Mucosa of stomach (tissue), 1 donor: Measurements from ENCODE around the gene OR2D3.
"Not testable (repeated sequence)": the region's sequence is repeated elsewhere in the genome, so short reads cannot be mapped to it uniquely, and the experiment has no call there.

ENCODE experiments used
- H3K27me3 ChIP-seq: one replicate; pipeline ENCODE4 v1.7.0; 2013; ENCODE audit warnings: mild to moderate bottlenecking, low read length; ENCODE audit not compliant: control insufficient read depth, insufficient read depth
- H3K36me3 ChIP-seq: one replicate; pipeline ENCODE4 v1.7.0; 2013; ENCODE audit warnings: low read length; ENCODE audit not compliant: control insufficient read depth, insufficient read depth
- H3K4me1 ChIP-seq: one replicate; pipeline ENCODE4 v1.7.0; 2013; ENCODE audit warnings: mild to moderate bottlenecking, low read length; ENCODE audit not compliant: control insufficient read depth, insufficient read depth
- H3K4me3 ChIP-seq: one replicate; pipeline ENCODE4 v1.7.0; 2013; ENCODE audit warnings: low read length
- H3K9ac ChIP-seq: one replicate; pipeline ENCODE4 v1.7.0; 2013; ENCODE audit warnings: mild to moderate bottlenecking, low read length, moderate library complexity
- H3K9me3 ChIP-seq: one replicate; pipeline ENCODE4 v1.7.0; 2013; ENCODE audit warnings: mild to moderate bottlenecking, low read length, moderate library complexity; ENCODE audit not compliant: control insufficient read depth
- donor health status: Pancreatic carcinoma.

OR2D3 gene

DNA sequence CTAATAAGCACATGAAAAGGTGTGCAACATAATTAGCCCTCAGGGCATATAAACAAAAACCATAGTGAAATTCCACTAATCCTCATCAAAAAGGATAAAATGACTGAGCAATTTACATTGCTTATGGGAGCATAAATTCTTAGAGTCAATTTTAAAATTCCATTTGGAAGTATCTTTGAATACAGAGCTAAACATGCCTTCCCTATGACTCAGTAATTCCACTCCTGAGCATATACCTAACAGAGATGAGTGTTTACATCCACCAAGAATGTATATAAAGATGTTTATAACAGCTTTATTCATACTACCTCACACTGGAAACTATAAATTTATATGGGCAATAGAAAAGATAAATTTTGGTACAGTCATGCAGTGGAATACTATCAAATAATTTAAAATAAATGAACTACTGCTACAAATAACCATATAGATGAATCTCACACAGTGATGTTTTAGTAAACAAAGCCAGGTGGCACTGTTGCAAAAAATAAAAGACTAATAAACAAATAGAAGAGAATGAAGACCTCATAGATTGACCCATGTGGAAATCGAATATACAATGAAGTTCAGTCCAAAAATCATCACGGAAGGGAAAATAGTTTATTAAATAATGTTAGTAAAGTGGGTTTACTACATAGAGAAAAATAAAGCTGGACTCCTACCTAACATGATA lies 20.3 kb upstream of the OR2D3 start:
- Histone ChIP-seq H3K27me3 (no peaks in the 10 kb centered on the region), H3K4me1 (no peaks in the 10 kb centered on the region), H3K9me3 (no peaks in the 10 kb centered on the region), H3K9ac (no peak overlapping the region), H3K4me3 (no peak overlapping the region), H3K36me3 (no peaks in the 10 kb centered on the region)

DNA sequence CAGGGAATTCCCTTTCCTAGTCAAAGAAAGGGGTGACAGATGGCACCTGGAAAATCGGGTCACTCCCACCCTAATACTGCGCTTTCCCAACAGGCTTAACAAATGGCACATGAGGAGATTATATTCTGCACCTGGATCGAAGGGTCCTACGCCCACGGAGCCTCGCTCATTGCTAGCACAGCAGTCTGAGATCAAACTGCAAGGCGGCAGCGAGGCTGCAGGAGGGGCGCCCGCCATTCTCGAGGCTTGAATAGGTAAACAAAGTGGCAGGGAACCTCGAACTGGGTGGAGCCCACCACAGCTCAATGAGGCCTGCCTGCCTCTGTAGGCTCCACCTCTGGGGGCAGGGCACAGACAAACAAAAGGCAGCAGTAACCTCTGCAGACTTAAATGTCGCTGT lies 16.0 kb upstream of the OR2D3 start:
- not testable (repeated sequence) for H3K27me3 ChIP-seq, H3K4me3 ChIP-seq, H3K4me1 ChIP-seq, H3K9ac ChIP-seq, H3K9me3 ChIP-seq, H3K36me3 ChIP-seq

DNA sequence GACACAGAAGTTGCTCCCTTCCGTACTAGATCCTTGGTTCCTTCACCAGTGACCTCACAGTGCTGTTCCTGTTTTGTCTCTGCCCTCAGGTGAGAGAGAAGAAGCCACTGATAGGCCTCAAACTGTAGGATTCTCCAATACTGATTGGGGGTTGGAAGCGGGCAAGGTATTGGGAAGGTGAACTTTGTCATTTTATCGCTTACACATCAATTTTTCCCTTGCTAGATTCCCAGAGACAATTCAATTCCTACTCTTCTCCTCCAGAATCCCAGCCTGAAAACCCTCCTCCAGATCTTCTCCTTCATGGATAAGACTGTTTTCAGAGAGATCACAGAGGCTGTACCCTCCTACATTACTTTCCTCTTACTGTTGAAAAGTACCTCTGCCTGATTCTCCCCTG lies 9.4 kb upstream of the OR2D3 start:
- H3K27me3 ChIP-seq, result no peaks in the 10 kb centered on the region
- no peak overlapping the region for H3K4me3 ChIP-seq
- no peaks in the 10 kb centered on the region for H3K9me3 ChIP-seq
- no peaks in the 10 kb centered on the region for H3K4me1 ChIP-seq
- H3K9ac ChIP-seq, result no peak overlapping the region
- H3K36me3 ChIP-seq, result no peaks in the 10 kb centered on the region

DNA sequence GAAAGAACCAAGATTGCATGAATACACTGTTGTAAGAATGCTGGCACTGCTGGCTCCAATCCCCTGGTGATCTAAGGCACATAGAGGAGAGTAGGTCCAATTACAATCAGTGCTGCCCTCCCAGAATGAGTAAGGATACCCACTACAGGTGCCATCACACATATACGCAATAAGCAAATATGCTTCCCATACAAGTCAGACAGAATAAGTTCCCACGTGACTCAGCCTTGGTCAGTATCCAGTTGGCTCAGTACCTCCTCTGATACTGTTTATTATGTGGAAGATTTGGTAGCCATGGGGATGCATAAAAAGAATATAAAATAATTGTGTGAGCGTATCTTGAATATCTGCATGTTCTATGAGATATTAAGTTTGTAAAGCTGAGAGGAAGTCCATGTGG lies 8.9 kb upstream of the OR2D3 start:
- no peaks in the 10 kb centered on the region for H3K9me3 ChIP-seq
- no peak overlapping the region for H3K9ac ChIP-seq
- H3K27me3 ChIP-seq, result no peaks in the 10 kb centered on the region
- H3K36me3 ChIP-seq, result no peaks in the 10 kb centered on the region
- no peaks in the 10 kb centered on the region for H3K4me1 ChIP-seq
- no peak overlapping the region for H3K4me3 ChIP-seq

DNA sequence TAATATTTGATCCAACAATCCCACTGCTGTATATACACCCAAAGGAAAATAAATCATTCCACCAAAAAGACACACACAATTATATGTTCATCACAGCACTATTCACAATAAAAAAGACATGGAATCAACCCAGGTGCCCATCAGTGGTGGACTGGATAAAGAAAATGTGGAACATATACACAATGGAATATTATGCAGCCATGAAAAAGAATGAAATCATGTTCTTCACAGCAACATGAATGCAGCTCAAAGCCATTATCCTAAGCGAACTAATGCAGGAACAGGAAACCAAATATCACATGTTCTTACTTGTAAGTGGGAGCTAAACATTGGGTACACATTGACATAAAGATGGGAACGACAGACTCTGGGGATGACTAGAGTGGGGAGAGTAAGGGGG lies 1.1 kb upstream of the OR2D3 start:
- H3K9me3 ChIP-seq, result no peaks in the 10 kb centered on the region
- no peaks in the 10 kb centered on the region for H3K36me3 ChIP-seq
- no peak overlapping the region for H3K9ac ChIP-seq
- H3K4me3 ChIP-seq, result no peak overlapping the region
- H3K27me3 ChIP-seq, result no peaks in the 10 kb centered on the region
- H3K4me1 ChIP-seq, result no peaks in the 10 kb centered on the region

DNA sequence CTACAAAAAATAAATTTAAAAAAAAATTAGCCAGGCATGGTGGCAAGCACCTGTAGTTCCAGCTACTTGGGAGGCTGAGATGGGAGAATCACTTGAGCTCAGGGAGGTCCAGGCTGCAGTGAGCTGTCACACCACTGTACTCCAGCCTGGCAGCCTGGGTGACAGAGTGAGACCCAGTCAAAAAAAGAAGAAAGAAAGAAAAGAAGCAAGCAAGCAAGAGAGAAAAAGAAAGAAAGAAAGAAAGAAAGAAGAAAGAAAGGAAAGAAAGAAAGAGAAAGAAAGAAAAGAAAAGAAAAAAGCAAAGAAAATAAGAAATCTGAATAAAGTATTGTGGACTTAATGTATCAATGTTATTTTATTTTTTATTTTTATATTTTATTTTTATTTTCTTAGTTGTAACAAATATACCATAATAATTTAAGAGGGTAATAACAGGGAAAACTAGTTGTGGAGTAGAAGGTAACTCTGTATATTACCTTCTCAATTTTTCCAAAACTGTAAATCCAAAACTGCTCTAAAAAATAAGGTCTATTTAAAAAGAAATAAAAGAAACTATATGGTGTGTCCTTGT lies 4.3 kb downstream of the OR2D3 start:
- no peak overlapping the region for H3K4me3 ChIP-seq
- H3K9me3 ChIP-seq, result no peaks in the 10 kb centered on the region
- no peaks in the 10 kb centered on the region for H3K36me3 ChIP-seq
- no peaks in the 10 kb centered on the region for H3K27me3 ChIP-seq
- H3K4me1 ChIP-seq, result peaks cover 5% of the 10 kb centered on the region
- H3K9ac ChIP-seq, result no peak overlapping the region

DNA sequence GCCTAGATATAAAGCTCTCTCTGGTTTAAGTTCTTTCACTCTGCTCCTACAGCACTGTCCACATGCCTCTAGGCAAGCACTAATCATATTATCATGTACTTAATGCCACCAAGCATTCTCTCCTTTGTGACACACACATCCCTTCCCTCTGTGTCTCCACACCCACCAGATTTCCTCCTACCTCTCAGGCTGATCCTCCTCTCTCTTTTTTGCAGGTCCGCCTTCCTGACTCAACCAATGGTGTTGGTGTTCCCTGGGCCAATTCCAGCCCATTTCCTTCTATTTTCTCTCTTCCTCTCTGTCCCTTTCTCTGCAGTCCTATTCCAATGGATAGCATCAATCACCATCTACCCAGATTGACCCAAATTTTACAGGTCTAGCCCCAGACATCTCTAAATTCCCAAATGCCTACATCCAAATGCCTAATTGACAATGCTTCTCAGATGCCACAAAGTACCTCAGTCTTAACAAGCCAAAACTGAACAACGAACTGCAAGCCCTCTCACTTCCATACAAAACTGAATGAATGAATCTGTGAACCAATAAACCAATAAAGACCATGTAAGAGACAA lies 4.9 kb downstream of the OR2D3 start:
- peak overlapping the region; percentile 83 for H3K9ac ChIP-seq
- H3K36me3 ChIP-seq, result no peaks in the 10 kb centered on the region
- H3K9me3 ChIP-seq, result no peaks in the 10 kb centered on the region
- H3K27me3 ChIP-seq, result no peaks in the 10 kb centered on the region
- peaks cover 5% of the 10 kb centered on the region for H3K4me1 ChIP-seq
- H3K4me3 ChIP-seq, result peak overlapping the region; percentile 77

DNA sequence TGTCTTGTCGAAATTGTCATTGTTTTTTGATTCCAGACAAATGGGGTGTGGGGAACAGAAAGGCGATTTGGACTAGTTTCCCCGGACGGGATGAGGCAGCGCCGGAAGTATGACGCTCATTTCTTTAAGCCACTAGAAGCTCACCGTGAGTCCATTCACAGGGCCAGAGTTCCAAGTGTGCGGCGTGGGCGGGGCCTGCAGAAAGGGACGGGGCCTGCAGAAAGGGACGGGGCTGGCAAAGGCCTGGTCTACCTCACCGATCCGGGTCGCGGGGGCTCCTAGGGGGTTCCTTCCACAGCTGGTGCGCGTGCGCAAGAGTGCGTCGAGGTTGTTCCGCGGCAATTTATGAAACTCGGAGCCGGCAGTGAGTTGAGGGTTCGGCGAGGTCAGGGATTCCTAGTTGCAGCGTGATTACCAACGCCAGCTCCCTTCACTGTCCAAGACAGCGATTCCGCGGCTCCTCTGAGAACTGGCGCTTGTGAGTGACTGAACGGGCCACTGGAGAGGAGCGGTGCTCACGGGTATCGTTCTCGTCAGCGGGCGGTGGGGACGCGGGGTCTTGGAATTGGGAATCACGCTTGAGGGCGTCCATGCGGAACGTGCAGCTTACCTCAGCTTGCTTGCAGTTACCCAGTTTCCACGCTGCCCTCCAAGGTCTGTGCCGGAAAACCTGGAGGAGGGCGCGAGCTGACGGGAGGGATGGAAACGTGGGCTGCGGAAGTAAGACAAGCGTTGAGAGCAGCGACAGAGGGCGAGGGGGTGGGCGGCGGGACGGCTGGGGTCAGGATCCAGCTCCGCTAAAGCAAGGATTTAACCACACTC lies 5.6 kb downstream of the OR2D3 start, which contains the start of gene ZNF215:
Gene ZNF215 (plus strand): TSS at position 219 of the 822 bp plus-strand sequence. CDS start 5,847 bp downstream, outside the sequence.
- peak within 1 kb of the TSS; percentile 83 for H3K9ac ChIP-seq
- H3K27me3 ChIP-seq, result no peaks in the 10 kb centered on the region
- no peaks in the 10 kb centered on the region for H3K36me3 ChIP-seq

DNA sequence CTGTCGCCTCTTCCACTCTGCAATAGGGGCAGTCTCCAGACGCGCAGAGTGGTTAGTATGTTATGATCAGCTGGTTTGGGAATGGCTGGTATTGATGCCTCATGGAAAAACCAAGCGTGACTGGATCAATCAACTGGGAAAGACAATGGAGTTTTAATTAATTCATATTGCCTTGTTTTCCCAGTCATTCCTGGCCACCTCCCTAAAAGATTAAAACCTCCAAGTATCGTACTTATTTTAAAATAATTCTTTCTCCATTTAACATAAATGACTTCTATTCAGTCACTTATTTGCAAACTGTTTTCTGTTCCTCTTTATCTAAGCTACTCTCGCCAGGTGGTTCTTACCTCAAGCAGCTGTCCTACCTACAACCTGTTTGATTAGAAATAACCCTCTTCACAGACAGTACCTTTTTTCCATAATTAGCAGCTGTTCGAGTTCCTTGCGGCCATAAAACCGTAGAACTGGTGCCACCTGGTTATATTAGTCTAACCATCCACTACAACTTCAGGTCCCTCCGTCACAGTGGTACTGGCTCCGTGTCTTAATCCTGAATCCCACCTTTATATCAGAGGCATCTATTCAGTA lies 6.3 kb downstream of the OR2D3 start:
- Histone ChIP-seq H3K27me3 (no peaks in the 10 kb centered on the region), H3K9me3 (no peaks in the 10 kb centered on the region), H3K4me1 (peaks cover 5% of the 10 kb centered on the region), H3K9ac (peak overlapping the region; percentile 83), H3K4me3 (peak overlapping the region; percentile 77), H3K36me3 (no peaks in the 10 kb centered on the region)

More for the DNA sequence above, 5.6 kb downstream of the OR2D3 start, which contains the start of gene ZNF215:
- Histone ChIP-seq H3K4me1 (peaks cover 5% of the 10 kb centered on the region), H3K9me3 (no peaks in the 10 kb centered on the region), H3K4me3 (peak within 1 kb of the TSS; percentile 77)

DNA sequence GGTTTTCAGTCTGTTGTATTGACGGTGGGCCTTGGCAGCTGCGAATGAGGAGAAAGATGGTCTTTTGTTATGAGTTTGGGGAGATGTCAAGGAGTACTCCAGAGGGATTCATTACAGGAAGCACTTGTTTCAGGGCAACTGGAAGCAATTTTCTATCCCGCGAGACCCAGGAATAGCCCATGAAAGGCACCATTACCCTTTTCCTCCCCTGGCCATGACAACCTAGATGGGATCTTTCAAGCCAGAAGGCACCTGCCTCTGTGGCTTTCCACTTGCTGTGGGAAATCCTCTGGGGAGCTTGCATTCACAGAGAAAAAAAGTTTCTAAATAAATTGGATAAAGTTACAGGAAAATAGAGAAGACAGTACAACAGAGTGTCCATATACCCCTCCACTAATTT lies 8.1 kb downstream of the OR2D3 start:
- H3K27me3 ChIP-seq, result no peaks in the 10 kb centered on the region
- H3K4me3 ChIP-seq, result no peak overlapping the region
- H3K9me3 ChIP-seq, result no peaks in the 10 kb centered on the region
- H3K36me3 ChIP-seq, result no peaks in the 10 kb centered on the region
- no peak overlapping the region for H3K9ac ChIP-seq
- peaks cover 5% of the 10 kb centered on the region for H3K4me1 ChIP-seq

DNA sequence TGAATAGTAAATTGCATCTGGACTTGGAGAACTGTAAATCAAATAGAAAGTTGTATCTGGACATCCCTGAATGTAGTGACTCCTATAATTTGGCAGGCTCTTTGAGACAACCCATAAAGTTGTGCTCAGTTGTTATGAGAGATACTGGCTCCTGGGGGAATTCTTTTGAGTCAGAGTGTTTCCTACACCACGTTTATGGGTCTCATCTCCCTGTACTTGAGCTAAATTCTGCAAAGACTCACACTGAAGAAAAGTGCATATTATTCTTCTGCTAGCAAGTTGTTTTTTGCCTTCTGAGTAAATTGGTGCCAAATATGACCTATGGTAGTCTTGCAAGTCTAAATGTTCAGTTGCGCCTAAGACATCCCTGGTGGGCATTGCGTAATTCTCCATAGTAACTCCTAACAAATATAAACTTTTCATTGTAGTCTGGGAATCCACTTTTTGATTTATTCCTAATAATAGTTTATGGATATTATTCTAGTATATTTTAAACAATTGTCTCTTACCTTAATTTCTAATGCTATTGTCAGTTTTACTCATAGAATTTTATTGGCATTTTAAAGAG lies 10.4 kb downstream of the OR2D3 start:
- Histone ChIP-seq H3K9me3 (no peaks in the 10 kb centered on the region), H3K36me3 (no peaks in the 10 kb centered on the region), H3K4me3 (no peak overlapping the region), H3K9ac (no peak overlapping the region), H3K27me3 (no peaks in the 10 kb centered on the region), H3K4me1 (peaks cover 5% of the 10 kb centered on the region)
